COLO668 (cell line): ENCODE measurements around the gene FSCN2.
"Not testable (repeated sequence)": the region's sequence is repeated elsewhere in the genome, so short reads cannot be mapped to it uniquely, and the experiment has no call there.

Experiments used
- DNase-seq: peaks from one replicate; lab custom pipeline; 2025; ENCODE audit not compliant: unreplicated experiment; lab: John Stamatoyannopoulos, UW

FSCN2 gene

DNA sequence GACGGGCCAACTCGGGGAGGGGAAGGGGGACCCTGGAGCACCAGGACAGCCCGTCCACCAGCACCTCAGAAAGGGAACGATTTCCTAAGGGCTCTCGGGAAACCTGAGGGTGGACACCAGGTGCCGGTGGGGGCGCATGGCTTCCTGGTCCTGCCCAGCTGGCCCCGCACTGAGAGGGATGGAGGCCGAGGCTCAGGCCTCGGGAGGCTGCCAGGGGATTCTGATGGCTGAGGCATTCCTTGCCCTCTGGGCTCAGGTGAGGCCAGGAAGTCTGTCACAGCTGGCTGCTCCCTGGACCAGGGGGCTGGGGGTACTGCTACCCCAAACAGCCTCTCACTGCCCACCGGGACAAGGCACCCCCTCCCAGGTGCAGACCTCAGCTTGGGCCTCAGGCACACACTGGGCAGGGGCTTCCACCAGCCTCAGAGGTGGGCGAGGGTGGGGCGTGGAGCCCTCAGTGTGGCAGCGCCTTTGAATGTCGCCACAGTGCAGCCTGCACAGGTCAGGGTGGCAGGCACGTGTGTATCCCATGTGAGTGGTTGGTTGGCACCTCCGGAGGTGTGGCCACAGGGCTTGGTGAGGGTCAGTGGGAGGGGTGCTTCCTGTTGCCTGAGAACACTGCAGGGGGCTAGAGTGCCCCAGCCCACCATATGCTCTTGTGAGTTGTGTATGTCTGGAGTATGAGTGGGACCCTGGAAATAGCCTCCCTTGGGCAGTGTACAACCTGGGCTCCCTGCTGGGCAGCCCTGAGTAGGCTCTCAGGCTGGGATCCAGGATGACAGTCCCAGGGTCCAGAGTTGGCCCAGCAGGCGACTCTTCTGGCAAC lies 3.9 kb upstream of the FSCN2 start:
- DNase-seq, result no peak

DNA sequence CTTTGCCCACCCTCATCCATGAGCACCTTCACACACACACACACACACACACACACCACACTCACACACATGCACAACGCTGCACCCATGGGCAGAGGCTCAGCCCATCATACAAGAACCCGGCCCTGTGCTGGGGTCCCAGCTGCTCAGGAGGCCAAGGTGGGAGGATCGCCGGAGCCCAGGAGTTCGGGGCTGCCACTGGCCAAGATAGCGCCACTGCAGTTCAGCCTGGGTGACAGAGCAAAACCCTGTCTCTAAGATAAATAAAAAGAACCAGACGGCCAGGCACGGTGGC lies 3.4 kb upstream of the FSCN2 start:
- DNase-seq, result no peak

DNA sequence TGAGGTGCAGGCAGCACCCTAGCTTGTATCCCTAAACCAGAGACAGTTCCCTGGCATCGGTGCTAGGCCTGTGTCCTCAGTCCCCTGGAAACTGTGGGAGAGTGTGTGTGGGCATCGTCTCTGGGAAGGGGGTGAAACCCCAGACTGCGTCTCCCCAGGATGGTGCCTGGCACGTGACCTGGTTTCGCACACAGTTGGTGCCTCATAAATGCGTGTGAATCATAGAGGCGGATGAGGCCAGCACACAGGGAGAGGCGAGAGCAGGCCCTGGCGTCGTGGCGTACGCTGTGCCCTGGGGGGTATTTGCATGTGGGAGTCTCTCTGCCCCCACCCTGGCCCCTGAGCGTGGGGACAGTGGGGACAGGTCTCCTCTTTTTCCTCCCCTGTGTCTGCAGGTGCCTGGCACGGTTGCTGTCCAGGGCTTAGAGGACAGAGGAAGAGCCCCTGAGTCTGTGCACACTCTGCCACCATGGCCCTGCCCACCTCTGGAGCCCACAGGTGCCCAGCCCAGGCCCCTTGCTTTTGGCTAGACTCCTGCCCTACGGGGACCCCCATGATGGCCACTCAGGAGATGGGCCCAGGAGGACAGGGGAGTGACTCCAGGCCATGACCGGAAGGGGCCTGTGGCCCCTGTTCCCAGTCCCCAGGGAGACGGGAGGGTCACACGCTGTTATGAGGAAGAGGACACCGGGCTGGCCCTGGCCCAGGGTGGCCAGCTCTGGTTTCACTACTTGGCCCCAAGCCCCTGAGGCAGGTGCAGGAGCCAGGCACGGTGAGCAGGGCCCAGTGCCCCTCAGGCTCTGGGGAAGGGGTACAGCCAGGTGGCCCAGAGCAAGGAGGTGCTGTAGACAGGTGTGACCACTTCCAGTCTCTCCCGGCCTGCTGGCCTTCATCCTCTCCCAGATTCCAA lies 1.3 kb upstream of the FSCN2 start:
- DNase-seq, result peak; percentile 24

DNA sequence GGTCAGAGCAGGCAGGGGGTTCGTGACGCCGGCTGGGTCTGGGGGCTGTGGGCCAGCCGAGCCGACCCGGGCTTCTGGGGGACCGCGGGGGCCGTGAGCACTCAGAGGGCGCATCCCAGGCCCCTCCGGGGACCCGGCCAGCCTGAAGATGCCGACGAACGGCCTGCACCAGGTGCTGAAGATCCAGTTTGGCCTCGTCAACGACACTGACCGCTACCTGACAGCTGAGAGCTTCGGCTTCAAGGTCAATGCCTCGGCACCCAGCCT lies 140 bp downstream of the FSCN2 start:
- no peak for DNase-seq

GRCh38 chr17:81528651-81529436 lies 667 bp downstream of the FSCN2 start:
- DNase-seq, result peak; percentile 85

GRCh38 chr17:81529437-81529803 lies 1.2 kb downstream of the FSCN2 start:
- DNase-seq, result no peak

DNA sequence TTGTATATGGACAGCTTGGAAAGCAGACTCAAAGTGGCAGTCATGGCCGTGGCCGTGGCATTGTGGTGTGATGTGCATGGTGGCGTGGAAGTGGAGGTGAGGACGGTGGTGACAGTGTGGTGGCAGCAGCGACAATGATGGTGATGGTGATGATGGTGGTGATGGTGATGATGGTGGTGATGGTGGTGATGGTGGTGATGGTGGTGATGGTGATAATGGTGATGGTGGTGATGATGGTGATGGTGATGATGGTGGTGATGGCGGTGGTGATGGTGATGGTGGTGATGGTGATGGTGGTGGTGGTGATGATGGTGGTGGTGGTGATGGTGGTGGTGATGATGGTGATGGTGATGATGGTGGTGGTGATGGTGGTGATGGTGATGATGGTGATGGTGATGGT lies 2.8 kb downstream of the FSCN2 start:
- DNase-seq, result not testable (repeated sequence)

DNA sequence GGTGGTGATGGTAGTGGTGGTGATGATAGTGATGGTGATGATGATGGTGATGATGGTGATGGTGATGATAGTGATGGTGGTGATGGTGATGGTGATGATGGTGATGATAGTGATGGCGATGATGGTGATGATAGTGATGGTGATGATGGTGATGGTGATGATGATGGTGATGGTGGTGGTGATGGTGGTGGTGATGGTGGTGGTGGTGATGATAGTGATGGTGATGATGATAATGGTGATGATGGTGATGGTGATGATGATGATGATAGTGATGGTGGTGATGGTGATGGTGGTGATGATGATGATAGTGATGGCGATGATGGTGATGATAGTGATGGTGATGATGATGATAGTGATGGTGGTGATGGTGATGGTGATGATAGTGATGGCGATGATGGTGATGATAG lies 3.8 kb downstream of the FSCN2 start:
- DNase-seq, result not testable (repeated sequence)

DNA sequence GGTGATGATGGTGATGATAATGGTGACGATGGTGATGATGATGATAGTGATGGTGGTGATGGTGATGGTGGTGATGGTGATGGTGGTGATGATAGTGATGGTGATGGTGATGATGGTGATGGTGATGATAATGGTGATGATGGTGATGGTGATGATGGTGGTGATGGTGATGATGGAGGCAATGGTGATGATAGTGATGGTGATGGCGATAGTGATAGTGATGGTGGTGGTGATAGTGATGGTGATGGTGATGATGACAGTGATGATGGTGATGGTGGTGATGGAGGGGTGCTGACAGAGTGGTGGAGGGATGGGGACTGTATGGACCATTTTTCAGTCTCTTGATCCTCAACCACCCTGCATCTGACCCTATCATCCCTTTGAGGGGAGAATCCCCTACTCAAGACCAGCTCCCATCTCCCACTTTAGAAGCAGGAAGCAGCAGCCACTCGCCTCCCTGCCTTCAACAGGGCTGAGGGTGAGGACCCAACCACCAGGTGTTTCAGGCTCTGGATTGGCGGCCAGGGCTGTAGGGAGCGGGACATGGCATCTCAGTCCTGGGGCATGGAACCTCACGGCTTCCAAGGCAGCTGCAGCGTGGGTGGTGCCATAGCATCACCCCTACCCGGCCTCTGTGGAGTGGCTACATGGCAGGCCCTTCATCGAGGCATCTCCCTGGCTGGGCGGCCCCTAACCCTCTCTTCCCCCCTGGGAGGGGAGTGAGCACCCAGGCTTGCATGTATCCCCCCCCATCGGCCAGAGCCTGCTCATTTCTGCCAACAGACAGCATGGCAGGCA lies 4.5 kb downstream of the FSCN2 start:
- DNase-seq, result no peak

GRCh38 chr17:81533339-81534141 lies 5.4 kb downstream of the FSCN2 start:
- no peak for DNase-seq

DNA sequence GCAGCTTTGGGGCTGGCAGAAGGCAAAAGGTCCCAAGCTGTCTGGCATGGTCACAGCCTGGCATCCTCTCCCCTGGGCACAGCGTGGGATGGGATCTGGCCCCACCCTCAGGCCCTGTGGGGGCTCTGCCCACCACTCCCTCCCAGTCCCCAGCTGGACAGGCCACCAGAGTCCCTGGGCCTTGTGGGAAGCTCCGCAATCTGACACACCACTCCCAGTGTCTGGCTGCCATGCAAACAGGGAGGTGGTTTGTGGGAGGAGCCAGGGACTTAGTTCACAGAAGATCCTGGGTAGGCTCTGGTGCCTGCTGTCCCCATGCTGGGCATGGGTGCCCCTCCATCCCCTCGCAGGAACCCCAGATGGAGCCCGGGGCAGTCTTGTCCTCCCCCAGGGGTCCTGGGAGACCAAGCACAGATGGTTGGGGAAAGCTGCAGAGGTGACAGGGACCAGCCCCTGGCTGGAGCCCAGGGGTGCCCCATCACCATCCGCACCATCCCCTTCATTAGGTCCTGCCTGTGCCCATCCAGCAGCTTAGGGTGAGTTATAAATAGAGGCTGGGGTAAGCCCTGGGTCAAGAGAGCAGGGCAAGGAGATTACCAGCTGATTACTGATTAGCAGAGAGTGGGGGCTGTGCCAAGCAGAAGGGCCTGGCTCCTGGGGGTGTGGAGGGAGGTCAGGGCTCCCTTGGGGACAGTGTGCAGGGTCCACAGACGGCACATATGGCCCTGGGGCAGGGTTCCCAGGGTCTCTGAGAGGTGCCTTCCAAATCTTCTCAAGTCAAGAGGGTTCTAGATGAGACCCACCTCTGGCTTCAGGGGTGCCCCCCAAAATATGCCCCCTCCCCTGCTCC lies 6.2 kb downstream of the FSCN2 start:
- DNase-seq, result peak; percentile 12

- no peak for DNase-seq
These were observed 6.8 kb downstream of the FSCN2 start for GRCh38 chr17:81535007-81535328.

GRCh38 chr17:81535480-81536298 lies 7.5 kb downstream of the FSCN2 start:
- no peak for DNase-seq

DNA sequence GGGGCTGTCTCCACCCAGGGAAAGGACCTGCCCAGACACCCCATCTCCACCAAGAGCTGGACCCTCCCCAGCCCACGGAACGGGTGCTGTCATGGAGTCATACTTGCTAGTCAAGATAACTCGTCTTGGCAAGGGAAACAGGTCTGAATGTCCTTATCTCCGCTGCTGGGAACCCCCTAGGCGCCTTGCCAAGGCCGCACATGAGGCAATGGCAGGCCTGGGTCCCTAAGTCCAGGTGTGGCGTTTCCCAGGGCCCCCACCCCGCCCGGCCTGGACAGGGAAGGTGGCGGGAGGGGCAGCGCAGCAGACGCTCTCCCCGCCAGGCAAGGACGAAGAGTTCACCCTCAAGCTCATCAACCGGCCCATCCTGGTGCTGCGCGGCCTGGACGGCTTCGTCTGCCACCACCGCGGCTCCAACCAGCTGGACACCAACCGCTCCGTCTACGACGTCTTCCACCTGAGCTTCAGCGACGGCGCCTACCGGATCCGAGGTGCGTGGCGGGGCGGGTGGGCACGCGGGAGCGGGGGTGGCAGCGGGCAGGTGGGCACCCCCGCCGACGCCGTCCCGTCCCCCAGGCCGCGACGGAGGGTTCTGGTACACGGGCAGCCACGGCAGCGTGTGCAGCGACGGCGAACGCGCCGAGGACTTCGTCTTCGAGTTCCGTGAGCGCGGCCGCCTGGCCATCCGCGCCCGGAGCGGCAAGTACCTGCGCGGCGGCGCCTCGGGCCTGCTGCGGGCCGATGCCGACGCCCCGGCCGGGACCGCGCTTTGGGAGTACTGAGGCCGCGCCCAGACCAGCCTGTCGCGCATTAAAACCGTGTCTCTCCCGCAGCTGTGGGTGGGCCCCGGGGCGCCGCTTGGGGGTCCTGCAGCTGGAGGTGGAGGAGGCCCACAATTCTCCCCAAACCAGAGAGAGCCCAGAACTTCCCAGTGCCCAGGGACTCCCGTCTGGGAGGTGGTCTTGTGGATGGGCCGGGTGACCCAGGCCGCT lies 8.4 kb downstream of the FSCN2 start:
- DNase-seq, result no peak

DNA sequence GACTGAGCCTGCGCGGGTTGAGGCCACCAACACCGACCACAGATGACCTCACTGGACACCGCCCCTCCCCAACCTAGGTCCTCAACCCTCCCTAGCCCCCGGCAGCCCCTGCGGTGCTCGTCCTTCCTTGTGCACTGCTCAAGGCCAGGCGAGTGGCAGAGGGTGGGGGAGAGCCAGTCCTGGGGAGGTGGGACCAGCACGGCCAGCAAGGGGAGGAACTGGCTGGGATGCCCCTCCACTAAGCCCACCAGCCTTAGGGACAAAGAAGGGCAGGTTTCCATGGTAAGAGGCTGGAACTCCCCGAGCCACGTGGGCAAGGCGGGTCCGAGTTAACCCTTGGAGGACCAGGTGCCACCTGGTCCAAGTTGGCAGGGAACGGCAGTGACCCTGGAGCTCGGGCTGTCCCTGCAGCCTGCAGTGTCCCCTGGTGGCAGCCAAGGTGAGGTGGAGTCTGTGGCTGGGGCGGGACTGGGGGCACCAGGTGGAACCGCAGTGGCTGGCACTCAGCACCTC lies 9.2 kb downstream of the FSCN2 start:
- DNase-seq, result peak; percentile 86

GRCh38 chr17:81537856-81538555 lies 9.8 kb downstream of the FSCN2 start:
- DNase-seq, result peak; percentile 85
